Measurements from ENCODE around the gene CDH23.

The CDH23 gene

DNA sequence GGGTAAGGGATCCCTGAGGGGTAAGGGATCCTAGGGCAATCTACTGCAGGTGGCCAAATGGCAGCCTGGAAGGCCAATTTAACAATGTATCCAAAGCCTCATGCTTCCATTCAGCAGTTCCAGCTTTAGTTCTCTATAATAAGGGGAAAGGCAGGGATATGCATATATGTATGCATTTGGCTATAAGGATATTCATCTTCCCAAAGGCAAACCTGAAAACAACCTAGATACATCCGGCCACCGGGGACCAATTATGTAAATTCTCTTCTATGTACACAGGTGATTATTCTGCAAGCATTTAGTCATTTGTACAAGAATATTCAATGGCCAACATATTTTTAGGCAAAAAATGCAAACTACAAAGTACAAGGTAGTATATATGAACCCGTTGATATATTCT lies 427.6 kb downstream of the CDH23 start:
- H3K4me3 ChIP-seq (ENCODE audit: low read depth, low read length) = no peak overlapping the region
- no peak for DNase-seq (ENCODE audit: low read depth, low spot score)
- in situ Hi-C loops (cut with HindIII; ENCODE audit: low sequenced_read_pairs) = no loop called here
- TF ChIP-seq, protein P1, sequence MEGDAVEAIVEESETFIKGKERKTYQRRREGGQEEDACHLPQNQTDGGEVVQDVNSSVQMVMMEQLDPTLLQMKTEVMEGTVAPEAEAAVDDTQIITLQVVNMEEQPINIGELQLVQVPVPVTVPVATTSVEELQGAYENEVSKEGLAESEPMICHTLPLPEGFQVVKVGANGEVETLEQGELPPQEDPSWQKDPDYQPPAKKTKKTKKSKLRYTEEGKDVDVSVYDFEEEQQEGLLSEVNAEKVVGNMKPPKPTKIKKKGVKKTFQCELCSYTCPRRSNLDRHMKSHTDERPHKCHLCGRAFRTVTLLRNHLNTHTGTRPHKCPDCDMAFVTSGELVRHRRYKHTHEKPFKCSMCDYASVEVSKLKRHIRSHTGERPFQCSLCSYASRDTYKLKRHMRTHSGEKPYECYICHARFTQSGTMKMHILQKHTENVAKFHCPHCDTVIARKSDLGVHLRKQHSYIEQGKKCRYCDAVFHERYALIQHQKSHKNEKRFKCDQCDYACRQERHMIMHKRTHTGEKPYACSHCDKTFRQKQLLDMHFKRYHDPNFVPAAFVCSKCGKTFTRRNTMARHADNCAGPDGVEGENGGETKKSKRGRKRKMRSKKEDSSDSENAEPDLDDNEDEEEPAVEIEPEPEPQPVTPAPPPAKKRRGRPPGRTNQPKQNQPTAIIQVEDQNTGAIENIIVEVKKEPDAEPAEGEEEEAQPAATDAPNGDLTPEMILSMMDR (IDR thresholded peaks at IDR 0.05; ENCODE audit: low read depth, low read length) = no peak

DNA sequence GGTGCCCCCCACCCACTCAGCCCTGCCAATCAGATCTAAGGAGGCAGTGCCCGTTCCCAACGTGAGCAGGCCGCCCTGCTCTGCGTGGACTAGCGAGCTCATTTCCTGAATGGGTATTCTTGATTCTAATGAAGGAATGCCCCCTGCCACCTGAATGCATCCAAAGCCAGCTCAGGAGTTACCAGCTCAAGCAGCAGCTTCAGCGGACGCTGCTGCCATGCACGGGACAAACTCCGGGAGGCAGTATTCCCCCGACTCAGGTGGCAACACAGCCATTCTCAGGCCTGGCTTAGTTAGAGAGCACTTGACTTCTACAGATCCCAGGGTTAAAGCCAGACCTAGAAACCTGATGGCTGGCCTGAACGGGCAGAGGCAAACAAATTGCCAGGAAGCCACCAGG lies 428.5 kb downstream of the CDH23 start:
- H3K4me3 ChIP-seq (ENCODE audit: low read depth, low read length) = no peak overlapping the region
- no peak for DNase-seq (ENCODE audit: low read depth, low spot score)
- TF ChIP-seq, protein P1 (IDR thresholded peaks at IDR 0.05; ENCODE audit: low read depth, low read length) = peak; percentile 12
- in situ Hi-C loops (cut with HindIII; ENCODE audit: low sequenced_read_pairs) = no loop called here

DNA sequence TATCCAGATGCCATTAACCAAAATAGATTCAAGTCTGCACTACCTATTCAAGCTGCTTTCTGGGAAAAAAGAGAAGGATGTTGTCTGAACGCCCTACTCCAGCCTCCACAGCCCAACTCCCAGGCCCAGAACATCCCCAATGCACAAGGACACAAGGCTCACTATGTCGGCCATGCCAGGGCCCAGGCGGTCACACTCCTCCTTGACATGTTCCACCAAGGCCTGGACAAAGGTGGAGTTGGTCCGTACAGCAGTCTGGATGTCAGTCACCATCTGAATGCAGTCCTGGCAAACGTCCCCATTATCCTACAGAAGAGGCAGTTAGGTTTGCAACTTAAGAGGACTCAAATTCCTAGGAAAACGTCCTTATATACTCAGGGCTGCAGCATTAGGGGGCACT lies 431.1 kb downstream of the CDH23 start:
- in situ Hi-C loops (cut with HindIII; ENCODE audit: low sequenced_read_pairs) = no loop called here
- H3K4me3 ChIP-seq (ENCODE audit: low read depth, low read length) = no peak overlapping the region
- no peak for DNase-seq (ENCODE audit: low read depth, low spot score)
- TF ChIP-seq, protein P1 (IDR thresholded peaks at IDR 0.05; ENCODE audit: low read depth, low read length) = no peak

DNA sequence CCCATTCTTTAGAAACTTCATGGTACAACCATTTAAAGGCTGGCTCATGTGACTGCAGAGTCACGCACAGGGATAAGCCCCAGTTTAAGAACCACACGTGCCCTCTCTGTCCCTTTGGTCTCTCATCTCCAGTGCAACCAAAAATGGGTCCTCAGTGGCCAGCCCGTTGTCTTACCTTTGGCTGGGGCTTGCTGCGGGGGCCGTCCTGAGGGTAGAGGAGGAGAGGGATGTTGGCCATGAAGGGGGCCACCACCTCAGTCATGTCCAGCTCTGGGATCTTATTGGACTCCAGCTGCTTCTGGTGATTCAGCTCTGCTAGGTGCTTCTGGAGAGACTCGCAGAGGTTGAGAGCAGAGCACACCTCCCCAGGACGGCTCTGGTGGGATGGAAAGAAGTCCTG lies 432.0 kb downstream of the CDH23 start:
- TF ChIP-seq, protein P1 (IDR thresholded peaks at IDR 0.05; ENCODE audit: low read depth, low read length) = no peak
- no peak overlapping the region for H3K4me3 ChIP-seq (ENCODE audit: low read depth, low read length)
- DNase-seq (ENCODE audit: low read depth, low spot score) = no peak
- in situ Hi-C loops (cut with HindIII; ENCODE audit: low sequenced_read_pairs) = no loop called here

DNA sequence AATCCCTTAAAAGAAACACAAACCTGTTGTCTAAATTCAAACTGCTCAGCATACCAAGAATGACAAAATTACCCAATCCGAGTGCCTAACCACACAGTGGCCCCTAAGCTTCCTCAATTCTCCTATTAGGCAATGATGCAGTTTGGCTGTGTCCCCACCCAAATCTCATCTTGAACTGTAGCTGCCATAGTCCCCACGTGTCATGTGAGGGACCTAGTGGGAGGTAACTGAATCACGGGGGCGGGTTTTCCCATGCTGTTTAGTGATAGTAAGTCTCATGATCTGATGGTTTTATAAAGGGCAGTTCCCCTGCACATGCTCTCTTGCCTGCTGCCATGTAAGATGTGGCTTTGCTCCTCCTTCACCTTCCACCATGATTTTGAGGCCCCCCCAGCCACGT lies 432.5 kb downstream of the CDH23 start:
- no peak overlapping the region for H3K4me3 ChIP-seq (ENCODE audit: low read depth, low read length)
- in situ Hi-C loops (cut with HindIII; ENCODE audit: low sequenced_read_pairs) = no loop called here
- no peak for DNase-seq (ENCODE audit: low read depth, low spot score)
- TF ChIP-seq, protein P1 (IDR thresholded peaks at IDR 0.05; ENCODE audit: low read depth, low read length) = no peak

DNA sequence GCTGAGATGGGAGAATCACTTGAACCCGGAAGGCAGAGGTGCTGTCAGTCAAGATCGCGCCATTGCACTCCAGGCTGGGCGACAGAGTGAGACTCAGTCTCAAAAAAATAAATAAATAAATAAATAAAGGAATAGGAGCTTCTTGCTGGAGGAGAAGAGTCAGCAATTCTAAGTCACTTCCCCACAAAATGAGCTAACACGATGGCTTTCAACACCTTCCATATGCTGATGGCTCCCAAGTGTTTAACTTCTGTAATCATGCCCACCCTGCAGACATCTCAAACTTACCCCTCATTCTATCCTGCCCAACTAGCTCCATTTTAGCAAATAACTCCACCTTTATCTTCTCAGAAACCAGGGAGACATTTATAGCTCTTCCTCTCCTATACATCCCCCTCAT lies 433.2 kb downstream of the CDH23 start:
- in situ Hi-C loops (cut with HindIII; ENCODE audit: low sequenced_read_pairs) = no loop called here
- TF ChIP-seq, protein P1 (IDR thresholded peaks at IDR 0.05; ENCODE audit: low read depth, low read length) = no peak
- no peak for DNase-seq (ENCODE audit: low read depth, low spot score)
- no peak overlapping the region for H3K4me3 ChIP-seq (ENCODE audit: low read depth, low read length)

DNA sequence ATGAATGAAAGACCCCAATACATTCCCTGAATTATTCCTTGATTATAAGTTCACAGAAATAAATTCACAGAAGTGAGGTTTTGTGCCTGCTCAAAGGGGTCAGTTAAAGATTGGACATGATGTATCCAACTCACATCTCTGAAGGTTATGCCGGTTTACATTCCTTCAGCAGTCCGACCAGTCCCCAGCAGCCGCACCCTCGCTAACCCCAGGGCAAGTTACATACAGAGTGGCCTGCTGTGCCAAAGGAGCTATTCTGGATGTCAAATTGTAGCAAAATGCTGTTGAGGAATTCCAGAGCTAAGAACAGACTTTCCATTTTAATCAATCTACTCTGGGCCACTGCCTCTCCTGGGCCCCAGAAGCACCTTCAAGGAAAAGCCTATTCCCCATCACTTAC lies 434.0 kb downstream of the CDH23 start:
- in situ Hi-C loops (cut with HindIII; ENCODE audit: low sequenced_read_pairs) = no loop called here
- TF ChIP-seq, protein P1 (IDR thresholded peaks at IDR 0.05; ENCODE audit: low read depth, low read length) = no peak
- DNase-seq (ENCODE audit: low read depth, low spot score) = no peak
- H3K4me3 ChIP-seq (ENCODE audit: low read depth, low read length) = no peak overlapping the region

Data from astrocyte of the spinal cord (primary cell).